Measurements from ENCODE around the gene DPEP2.
"Not testable (repeated sequence)": the region's sequence is repeated elsewhere in the genome, so short reads cannot be mapped to it uniquely, and the experiment has no call there.

DPEP2 gene

GRCh38 chr16:68033101-68033500, 33.8 kb upstream of the DPEP2 start:
- H3K9me3 ChIP-seq (ENCODE audit: control insufficient read depth, insufficient read depth, low read length): no peaks in the 10 kb centered on the region
- H3K9me2 ChIP-seq (replicated peaks; ENCODE audit: control insufficient read depth, low read length): no peaks in the 10 kb centered on the region
- peaks cover 1% of the 10 kb centered on the region; the same call in 1 of the 2 replicates for H3K79me2 ChIP-seq (ENCODE audit: control insufficient read depth, low read length)
- H3K4me3 ChIP-seq (ENCODE audit: low read length): no peak overlapping the region
- H3K27ac ChIP-seq (ENCODE audit: low read depth, low read length): no peak overlapping the region
- H3K36me3 ChIP-seq (ENCODE audit: control insufficient read depth, low read length): peaks cover 17% of the 10 kb centered on the region
- TF ChIP-seq CTCF (IDR thresholded peaks at IDR 0.05; ENCODE audit: low read depth, low read length, poor library complexity, severe bottlenecking) (no peak), EZH2phosphoT487 (IDR thresholded peaks at IDR 0.05; ENCODE audit: borderline replicate concordance, low read length) (no peak)
- H4K20me1 ChIP-seq (ENCODE audit: control insufficient read depth, insufficient read depth, low read depth, low read length): no peaks in the 10 kb centered on the region
- H3K4me2 ChIP-seq (ENCODE audit: low read length): no peak overlapping the region
- no peaks in the 10 kb centered on the region for H3K27me3 ChIP-seq (ENCODE audit: control insufficient read depth, low read length)
- no peaks in the 10 kb centered on the region; the same call in 1 of the 2 replicates for H3F3A ChIP-seq (ENCODE audit: control insufficient read depth, insufficient read depth)
- peaks cover 17% of the 10 kb centered on the region for H3K4me1 ChIP-seq (ENCODE audit: control insufficient read depth, low read length)

GRCh38 chr16:68031951-68032350, 32.7 kb upstream of the DPEP2 start:
- H4K20me1 ChIP-seq (ENCODE audit: control insufficient read depth, insufficient read depth, low read depth, low read length): no peaks in the 10 kb centered on the region
- H3K27ac ChIP-seq (ENCODE audit: low read depth, low read length): no peak overlapping the region
- H3K4me1 ChIP-seq (ENCODE audit: control insufficient read depth, low read length): peaks cover 6% of the 10 kb centered on the region
- no peaks in the 10 kb centered on the region for H3K9me3 ChIP-seq (ENCODE audit: control insufficient read depth, insufficient read depth, low read length)
- H3K4me3 ChIP-seq (ENCODE audit: low read length): no peak overlapping the region
- no peaks in the 10 kb centered on the region for H3F3A ChIP-seq (ENCODE audit: control insufficient read depth, insufficient read depth)
- no peaks in the 10 kb centered on the region for H3K79me2 ChIP-seq (ENCODE audit: control insufficient read depth, low read length)
- no peak overlapping the region for H3K4me2 ChIP-seq (ENCODE audit: low read length)
- no peaks in the 10 kb centered on the region for H3K9me2 ChIP-seq (replicated peaks; ENCODE audit: control insufficient read depth, low read length)
- H3K36me3 ChIP-seq (ENCODE audit: control insufficient read depth, low read length): peaks cover 18% of the 10 kb centered on the region
- TF ChIP-seq EZH2phosphoT487 (IDR thresholded peaks at IDR 0.05; ENCODE audit: borderline replicate concordance, low read length) (no peak), CTCF (IDR thresholded peaks at IDR 0.05; ENCODE audit: low read depth, low read length, poor library complexity, severe bottlenecking) (no peak)
- no peaks in the 10 kb centered on the region for H3K27me3 ChIP-seq (ENCODE audit: control insufficient read depth, low read length)

DNA sequence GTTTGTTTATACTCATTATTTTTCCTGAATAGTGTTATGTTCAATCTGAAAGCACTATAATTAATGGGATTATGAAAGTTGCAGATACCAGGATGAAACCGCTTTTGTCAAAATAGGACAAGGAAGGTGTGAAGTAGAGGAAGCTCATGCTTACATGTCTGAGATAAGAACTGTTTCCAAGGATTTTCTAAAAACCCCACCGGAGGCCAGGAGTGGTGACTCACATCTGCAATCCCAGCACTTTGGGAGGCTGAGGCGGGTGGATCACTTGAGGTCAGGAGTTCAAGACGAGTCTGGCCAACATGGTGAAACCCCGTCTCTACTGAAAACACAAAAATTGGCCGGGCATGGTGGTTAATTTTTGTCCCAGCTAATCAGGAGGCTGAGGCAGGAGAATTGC, 30.8 kb upstream of the DPEP2 start:
- peaks cover 12% of the 10 kb centered on the region for H3K79me2 ChIP-seq (ENCODE audit: control insufficient read depth, low read length)
- H3K27me3 ChIP-seq (ENCODE audit: control insufficient read depth, low read length); H3F3A ChIP-seq (ENCODE audit: control insufficient read depth, insufficient read depth); H3K4me1 ChIP-seq (ENCODE audit: control insufficient read depth, low read length); H3K9me3 ChIP-seq (ENCODE audit: control insufficient read depth, insufficient read depth, low read length); H4K20me1 ChIP-seq (ENCODE audit: control insufficient read depth, insufficient read depth, low read depth, low read length); H3K27ac ChIP-seq (ENCODE audit: low read depth, low read length); H3K4me2 ChIP-seq (ENCODE audit: low read length); H3K4me3 ChIP-seq (ENCODE audit: low read length); H3K9me2 ChIP-seq (replicated peaks; ENCODE audit: control insufficient read depth, low read length): not testable (repeated sequence)
- H3K36me3 ChIP-seq (ENCODE audit: control insufficient read depth, low read length): peaks cover 35% of the 10 kb centered on the region

DNA sequence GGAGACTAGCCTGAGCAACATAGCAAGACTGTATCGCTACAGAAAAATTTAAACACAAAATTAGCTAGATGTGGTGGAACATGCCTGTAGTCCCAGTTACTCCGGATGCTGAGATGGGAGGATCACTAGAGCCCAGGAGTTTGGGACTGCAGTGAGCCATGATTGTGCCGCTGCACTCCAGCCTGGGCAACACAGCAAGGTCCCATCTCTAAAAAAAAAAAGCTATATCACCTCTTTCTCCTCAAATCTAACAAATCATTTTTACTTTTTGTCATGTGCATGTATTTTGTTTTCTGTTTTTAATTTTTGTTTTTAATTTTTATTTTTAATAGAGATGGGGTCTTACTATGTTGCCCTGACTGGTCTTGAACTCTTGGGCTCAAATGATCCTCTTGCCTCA, 29.7 kb upstream of the DPEP2 start:
- Histone ChIP-seq H3K4me3 (ENCODE audit: low read length) (no peak overlapping the region), H3K27me3 (ENCODE audit: control insufficient read depth, low read length) (no peaks in the 10 kb centered on the region), H4K20me1 (ENCODE audit: control insufficient read depth, insufficient read depth, low read depth, low read length) (no peaks in the 10 kb centered on the region), H3K9me3 (ENCODE audit: control insufficient read depth, insufficient read depth, low read length) (no peaks in the 10 kb centered on the region), H3K4me1 (ENCODE audit: control insufficient read depth, low read length) (peaks cover 6% of the 10 kb centered on the region), H3K27ac (ENCODE audit: low read depth, low read length) (no peak overlapping the region), H3K9me2 (replicated peaks; ENCODE audit: control insufficient read depth, low read length) (no peaks in the 10 kb centered on the region), H3K4me2 (ENCODE audit: low read length) (no peak overlapping the region), H3K79me2 (ENCODE audit: control insufficient read depth, low read length) (peaks cover 23% of the 10 kb centered on the region), H3K36me3 (ENCODE audit: control insufficient read depth, low read length) (peaks cover 36% of the 10 kb centered on the region), H3F3A (ENCODE audit: control insufficient read depth, insufficient read depth) (no peaks in the 10 kb centered on the region)
- TF ChIP-seq CTCF (IDR thresholded peaks at IDR 0.05; ENCODE audit: low read depth, low read length, poor library complexity, severe bottlenecking) (no peak), EZH2phosphoT487 (IDR thresholded peaks at IDR 0.05; ENCODE audit: borderline replicate concordance, low read length) (no peak)

Measured in DOHH2 (cell line).